Activated naive CD8-positive, alpha-beta T cell treated with anti-CD3 and anti-CD28 coated beads, Interleukin-2, amount 10 ng/mL, durations not matched to agents 7 days and 5 days (primary cell): ENCODE data around the gene DLAT. TPM values are rescaled to one million over a fixed set of nuclear protein-coding genes. Genes with fewer than 3 reads are reported as not detected.
A peak's percentile ranks its signal among the peaks of the same experiment; 100 is the strongest.
"Not testable (repeated sequence)": the region's sequence is repeated elsewhere in the genome, so short reads cannot be mapped to it uniquely, and the experiment has no call there.

ENCODE experiments used
- ATAC-seq: fragments of 150-1000 bp; cut with Tn5 transposase; one replicate; pipeline ENCODE4 v1.10.0; 2021; ENCODE audit warnings: low read depth, moderate library complexity
- POLR2A ChIA-PET: fragments of 350-600 bp; sonication (Branson Sonifier 250); formaldehyde crosslinking; loops from one replicate; lab custom pipeline; 2021; ENCODE audit warnings: antibody characterized with exemption; lab: Charles Lee
- DNase-seq: peaks from one replicate; pipeline ENCODE4 v3.0.0; 2021
- H3K27ac Mint-ChIP-seq: one replicate; pipeline ENCODE4 v1.8.0; 2022; ENCODE audit warnings: mild to moderate bottlenecking, mixed read lengths
- H3K27me3 Mint-ChIP-seq: one replicate; pipeline ENCODE4 v1.8.0; 2022; ENCODE audit warnings: mild to moderate bottlenecking, moderate library complexity, mixed read lengths
- H3K36me3 Mint-ChIP-seq: one replicate; pipeline ENCODE4 v1.8.0; 2021; ENCODE audit warnings: mild to moderate bottlenecking, mixed read lengths
- H3K4me1 Mint-ChIP-seq: one replicate; pipeline ENCODE4 v1.8.0; 2021; ENCODE audit warnings: mixed read lengths
- H3K4me3 Mint-ChIP-seq: one replicate; pipeline ENCODE4 v1.8.0; 2022; ENCODE audit warnings: mild to moderate bottlenecking, moderate library complexity, mixed read lengths
- H3K9me3 Mint-ChIP-seq: one replicate; pipeline ENCODE4 v1.8.0; 2021; ENCODE audit warnings: mixed read lengths
- total RNA-seq, 2 experiments: library from RNA; stranded (reverse); gene quantifications; one replicate each; pipeline ENCODE4 v1.2.3, GENCODE V29; 2021

DLAT gene
- total RNA-seq, 2 experiments from 2014 or later: 26.0 to 28.5 TPM

- no peak for DNase-seq
- no peaks in the 10 kb centered on the region for H3K9me3 Mint-ChIP-seq
- H3K27ac Mint-ChIP-seq: no peak overlapping the region
- ATAC-seq: no peak
- H3K27me3 Mint-ChIP-seq: peaks cover 2% of the 10 kb centered on the region
- POLR2A ChIA-PET: interaction anchor here (0.7 kb wide), 1 partner anchor 102 kb away, joined by 3 read pairs; no protein-coding TSS in a partner anchor
- no peaks in the 10 kb centered on the region for H3K4me1 Mint-ChIP-seq
- peaks cover 6% of the 10 kb centered on the region for H3K36me3 Mint-ChIP-seq
- no peak overlapping the region for H3K4me3 Mint-ChIP-seq
These were observed 9.0 kb upstream of the DLAT start for GRCh38 chr11:112016088-112016764.

GRCh38 chr11:112016765-112017376, 8.3 kb upstream of the DLAT start:
- POLR2A ChIA-PET: interaction anchor here (0.7 kb wide), 1 partner anchor 103 kb away, joined by 3 read pairs; no protein-coding TSS in a partner anchor
- no peaks in the 10 kb centered on the region for H3K4me1 Mint-ChIP-seq
- no peaks in the 10 kb centered on the region for H3K9me3 Mint-ChIP-seq
- H3K4me3 Mint-ChIP-seq: no peak overlapping the region
- H3K27ac Mint-ChIP-seq: no peak overlapping the region
- H3K27me3 Mint-ChIP-seq: peaks cover 2% of the 10 kb centered on the region
- H3K36me3 Mint-ChIP-seq: peaks cover 6% of the 10 kb centered on the region
- DNase-seq: no peak
- ATAC-seq: no peak

- ATAC-seq: no peak
- no peak overlapping the region for H3K27ac Mint-ChIP-seq
These were observed 7.7 kb upstream of the DLAT start for GRCh38 chr11:112017538-112017937.

GRCh38 chr11:112019066-112019465, 6.1 kb upstream of the DLAT start:
- Mint-ChIP-seq H3K4me3 (no peak overlapping the region), H3K27me3 (no peaks in the 10 kb centered on the region), H3K36me3 (peaks cover 7% of the 10 kb centered on the region), H3K9me3 (no peaks in the 10 kb centered on the region), H3K4me1 (peaks cover 6% of the 10 kb centered on the region), H3K27ac (no peak overlapping the region)
- POLR2A ChIA-PET: no interaction called here
- DNase-seq: no peak
- ATAC-seq: no peak

More at GRCh38 chr11:112017538-112017937, 7.7 kb upstream of the DLAT start:
- Mint-ChIP-seq H3K27me3 (peaks cover 2% of the 10 kb centered on the region), H3K4me3 (no peak overlapping the region), H3K36me3 (peaks cover 6% of the 10 kb centered on the region), H3K4me1 (no peaks in the 10 kb centered on the region), H3K9me3 (no peaks in the 10 kb centered on the region)
- POLR2A ChIA-PET: no interaction called here
- DNase-seq: no peak

- ATAC-seq (no peak), DNase-seq (no peak)
- H3K4me1 Mint-ChIP-seq: peaks cover 11% of the 10 kb centered on the region
- no peaks in the 10 kb centered on the region for H3K9me3 Mint-ChIP-seq
- H3K36me3 Mint-ChIP-seq: peaks cover 7% of the 10 kb centered on the region
- no peaks in the 10 kb centered on the region for H3K27me3 Mint-ChIP-seq
- no peak overlapping the region for H3K27ac Mint-ChIP-seq
- POLR2A ChIA-PET: no interaction called here
- no peak overlapping the region for H3K4me3 Mint-ChIP-seq
These were observed 2.1 kb upstream of the DLAT start for GRCh38 chr11:112023104-112023503.

GRCh38 chr11:112024178-112024772, 933 bp upstream of the DLAT start:
- Mint-ChIP-seq H3K4me3 (peak overlapping the region; percentile 100), H3K36me3 (peaks cover 13% of the 10 kb centered on the region), H3K4me1 (peaks cover 14% of the 10 kb centered on the region), H3K9me3 (no peaks in the 10 kb centered on the region), H3K27ac (peak overlapping the region; percentile 99), H3K27me3 (no peaks in the 10 kb centered on the region)
- no peak for DNase-seq
- peak; percentile 19 for ATAC-seq
- POLR2A ChIA-PET: interaction anchor here (0.7 to 1.2 kb wide), 3 partner anchors 88 to 544 kb away, joined by 3 to 6 read pairs (median 5); no protein-coding TSS in a partner anchor

GRCh38 chr11:112025707-112026106, 499 bp downstream of the DLAT start:
- POLR2A ChIA-PET: interaction anchor here (0.6 kb wide), 1 partner anchor 99 kb away, joined by 3 read pairs; no protein-coding TSS in a partner anchor
- H3K9me3 Mint-ChIP-seq: no peaks in the 10 kb centered on the region
- ATAC-seq (no peak), DNase-seq (no peak)
- H3K4me3 Mint-ChIP-seq: peak overlapping the region; percentile 100
- H3K4me1 Mint-ChIP-seq: peaks cover 14% of the 10 kb centered on the region
- peaks cover 16% of the 10 kb centered on the region for H3K36me3 Mint-ChIP-seq
- H3K27ac Mint-ChIP-seq: peak overlapping the region; percentile 99
- no peaks in the 10 kb centered on the region for H3K27me3 Mint-ChIP-seq

- Mint-ChIP-seq H3K36me3 (peaks cover 16% of the 10 kb centered on the region), H3K4me1 (peaks cover 14% of the 10 kb centered on the region)
- H3K27me3 Mint-ChIP-seq, ATAC-seq, DNase-seq, H3K27ac Mint-ChIP-seq, H3K9me3 Mint-ChIP-seq, POLR2A ChIA-PET, H3K4me3 Mint-ChIP-seq: not testable (repeated sequence)
These were observed 1.7 kb downstream of the DLAT start for GRCh38 chr11:112026784-112027410.

- Mint-ChIP-seq H3K4me1 (peaks cover 10% of the 10 kb centered on the region), H3K4me3 (no peak overlapping the region), H3K9me3 (no peaks in the 10 kb centered on the region), H3K27ac (no peak overlapping the region), H3K36me3 (peaks cover 22% of the 10 kb centered on the region), H3K27me3 (no peaks in the 10 kb centered on the region)
- POLR2A ChIA-PET: no interaction called here
- DNase-seq: no peak
- no peak for ATAC-seq
These were observed 4.3 kb downstream of the DLAT start for GRCh38 chr11:112029460-112029859.

- POLR2A ChIA-PET: no interaction called here
- Mint-ChIP-seq H3K36me3 (peaks cover 25% of the 10 kb centered on the region), H3K27me3 (no peaks in the 10 kb centered on the region), H3K4me1 (peaks cover 8% of the 10 kb centered on the region), H3K9me3 (no peaks in the 10 kb centered on the region), H3K4me3 (no peak overlapping the region), H3K27ac (no peak overlapping the region)
- ATAC-seq (no peak), DNase-seq (no peak)
These were observed 8.7 kb downstream of the DLAT start for GRCh38 chr11:112033902-112034301.

- Mint-ChIP-seq H3K27ac (no peak overlapping the region), H3K36me3 (peaks cover 26% of the 10 kb centered on the region), H3K4me3 (no peak overlapping the region), H3K4me1 (peaks cover 14% of the 10 kb centered on the region), H3K9me3 (no peaks in the 10 kb centered on the region), H3K27me3 (no peaks in the 10 kb centered on the region)
- POLR2A ChIA-PET: no interaction called here
- ATAC-seq: no peak
- DNase-seq: no peak
These were observed 12.3 kb downstream of the DLAT start for GRCh38 chr11:112037527-112037926.

GRCh38 chr11:112042161-112042960, 17.2 kb downstream of the DLAT start:
- Mint-ChIP-seq H3K27me3 (no peaks in the 10 kb centered on the region), H3K4me3 (no peak overlapping the region), H3K36me3 (peaks cover 45% of the 10 kb centered on the region), H3K4me1 (peaks cover 9% of the 10 kb centered on the region), H3K27ac (no peak overlapping the region), H3K9me3 (no peaks in the 10 kb centered on the region)
- DNase-seq: no peak
- no peak for ATAC-seq
- POLR2A ChIA-PET: no interaction called here

- no peaks in the 10 kb centered on the region for H3K9me3 Mint-ChIP-seq
- POLR2A ChIA-PET: no interaction called here
- peaks cover 10% of the 10 kb centered on the region for H3K4me1 Mint-ChIP-seq
These were observed 17.7 kb downstream of the DLAT start for GRCh38 chr11:112042961-112043304.

More at GRCh38 chr11:112042961-112043304, 17.7 kb downstream of the DLAT start:
- Mint-ChIP-seq H3K27me3 (no peaks in the 10 kb centered on the region), H3K27ac (no peak overlapping the region), H3K4me3 (no peak overlapping the region), H3K36me3 (peaks cover 47% of the 10 kb centered on the region)
- ATAC-seq (no peak), DNase-seq (no peak)
